HG02884 (cell line): ENCODE results near the gene GCHFR.

Experiments used
- ATAC-seq: cut with Tn5 transposase; IDR thresholded peaks from one replicate; pipeline ENCODE4 v1.9.1; 2021; ENCODE audit warnings: mild to moderate bottlenecking, moderate library complexity; ENCODE audit not compliant: unreplicated experiment

The GCHFR gene

DNA sequence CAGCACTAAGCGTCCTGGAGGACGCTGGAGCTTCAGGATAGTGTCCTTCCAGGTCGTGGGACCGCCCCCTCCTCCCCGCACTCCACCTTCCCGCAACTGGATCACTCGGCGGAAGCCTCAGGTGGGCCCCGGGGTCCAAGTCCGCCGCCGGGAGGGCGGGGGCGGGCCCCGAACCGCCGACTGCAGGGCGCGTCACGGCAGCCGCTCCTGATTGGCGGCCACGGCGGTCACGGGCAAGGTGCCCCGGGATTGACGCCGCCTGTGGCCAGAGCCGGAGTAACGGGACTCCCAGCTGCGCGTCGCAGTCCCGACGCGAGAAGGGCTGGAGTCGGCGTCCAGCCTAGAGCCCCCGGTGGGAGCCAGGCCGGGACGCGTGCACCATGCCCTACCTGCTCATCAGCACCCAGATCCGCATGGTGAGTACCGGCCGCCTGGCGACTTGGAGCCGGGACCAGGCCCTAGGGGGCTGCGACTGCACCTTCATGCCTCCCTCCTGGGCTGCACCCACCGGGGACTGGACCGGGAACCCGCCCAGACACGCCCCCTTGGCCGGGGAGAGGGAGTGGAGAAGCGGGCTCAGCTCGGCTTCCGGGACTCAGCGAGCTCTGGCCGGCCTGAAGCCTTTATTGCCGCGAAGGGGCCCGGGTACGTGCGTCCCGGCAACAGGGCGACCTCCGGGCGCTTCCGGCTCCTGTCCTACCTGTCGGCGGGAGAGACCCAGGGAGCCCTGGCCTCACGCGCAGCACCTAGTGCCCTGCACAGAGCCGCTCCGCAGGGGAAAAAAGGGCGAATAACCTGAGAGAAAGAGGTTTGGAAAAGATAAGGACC, at the start of gene GCHFR:
Gene GCHFR, plus strand, starts transcription at position 268 of the 828 bp plus-strand sequence. Its CDS starts 113 bp downstream, at position 381.
- peak; percentile 67 for ATAC-seq

DNA sequence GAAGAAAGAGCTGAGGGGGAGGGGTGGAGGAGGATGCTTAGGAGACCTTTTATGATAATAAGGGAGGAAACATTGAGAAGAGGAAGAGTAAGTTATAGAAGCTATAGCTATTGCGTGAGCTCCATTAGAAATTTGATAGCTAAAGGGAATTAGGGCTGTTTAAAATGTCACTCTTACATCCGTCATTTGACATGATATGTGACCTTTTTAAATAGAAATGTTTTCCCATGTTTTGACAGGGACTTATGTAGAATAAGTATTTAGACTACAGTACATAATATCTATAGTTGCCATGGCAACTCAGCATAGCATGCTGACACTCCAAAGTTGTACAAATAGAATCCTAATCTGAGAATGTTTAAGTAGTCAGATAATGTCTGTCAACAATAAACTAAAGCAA, 49.7 kb upstream of the GCHFR start:
- no peak for ATAC-seq

DNA sequence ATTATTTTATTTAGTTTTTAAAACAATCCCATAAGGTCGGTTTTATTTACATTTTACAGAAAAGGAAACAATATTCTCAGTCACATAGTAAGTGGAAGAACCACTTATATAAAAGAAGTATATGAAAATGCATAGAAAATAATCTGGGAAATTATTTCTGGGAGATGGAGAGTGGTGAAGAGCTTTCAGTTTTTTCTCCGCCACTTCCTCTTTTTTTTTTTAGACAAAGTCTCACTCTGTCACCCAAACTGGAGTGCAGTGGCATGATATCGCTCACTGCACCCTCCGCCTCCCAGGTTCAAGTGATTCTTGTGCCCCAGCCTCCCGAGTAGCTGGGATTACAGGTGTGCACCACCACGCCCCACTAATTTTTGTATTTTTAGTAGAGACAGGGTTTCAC, 47.7 kb upstream of the GCHFR start:
- no peak for ATAC-seq

DNA sequence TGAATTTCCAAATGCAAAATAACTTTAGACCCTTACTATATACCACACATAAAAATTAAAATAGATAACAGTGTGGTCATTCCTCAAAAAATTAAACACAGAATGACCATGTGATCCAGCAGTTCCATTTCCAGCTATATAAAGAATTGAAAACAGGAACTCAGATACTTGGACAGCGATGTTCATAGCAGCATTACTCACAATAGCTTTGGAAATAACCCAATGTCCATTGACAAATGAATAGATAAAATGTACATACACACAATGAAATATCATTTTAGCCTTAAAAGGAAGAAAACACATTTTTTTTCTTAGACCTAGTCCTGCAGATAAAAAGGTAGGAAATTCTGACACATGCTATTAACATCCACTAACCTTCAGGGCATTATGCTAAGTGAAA, 42.2 kb upstream of the GCHFR start:
- no peak for ATAC-seq

DNA sequence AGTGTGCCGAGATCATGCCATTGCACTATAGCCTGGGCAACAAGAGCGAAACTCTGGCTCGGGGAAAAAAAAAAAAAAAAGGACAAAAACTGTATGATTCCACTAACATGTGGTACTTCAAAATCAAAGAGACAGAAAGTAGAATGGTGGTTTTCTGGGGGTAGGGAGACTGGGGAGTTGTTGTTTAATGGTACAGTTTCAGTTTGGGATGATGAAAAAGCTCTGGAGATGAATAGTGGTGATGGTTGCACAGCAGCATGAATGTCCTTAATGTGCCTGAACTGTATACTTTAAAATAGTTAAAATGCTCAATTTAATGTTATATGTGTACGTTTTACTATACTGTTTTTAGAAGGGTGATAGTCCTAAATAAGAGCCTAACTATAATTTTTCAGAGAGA, 41.5 kb upstream of the GCHFR start:
- no peak for ATAC-seq

DNA sequence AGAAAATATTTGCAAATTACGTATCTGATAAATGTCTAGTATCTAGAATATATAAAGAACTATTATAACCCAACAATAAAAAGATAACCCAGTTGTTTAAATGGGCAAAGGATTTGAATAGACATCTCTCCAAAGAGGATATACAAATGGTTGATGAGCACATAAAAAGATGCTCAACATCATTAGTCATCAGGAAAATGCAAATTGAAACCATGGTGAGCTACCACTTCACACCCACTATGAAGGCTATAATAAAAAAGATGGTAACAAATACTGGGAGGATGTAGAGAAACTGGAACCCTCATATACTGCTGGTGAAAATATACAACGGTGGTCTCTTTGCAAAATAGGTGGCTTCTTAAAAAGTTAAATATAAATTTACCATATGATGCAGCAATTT, 40.9 kb upstream of the GCHFR start:
- no peak for ATAC-seq

DNA sequence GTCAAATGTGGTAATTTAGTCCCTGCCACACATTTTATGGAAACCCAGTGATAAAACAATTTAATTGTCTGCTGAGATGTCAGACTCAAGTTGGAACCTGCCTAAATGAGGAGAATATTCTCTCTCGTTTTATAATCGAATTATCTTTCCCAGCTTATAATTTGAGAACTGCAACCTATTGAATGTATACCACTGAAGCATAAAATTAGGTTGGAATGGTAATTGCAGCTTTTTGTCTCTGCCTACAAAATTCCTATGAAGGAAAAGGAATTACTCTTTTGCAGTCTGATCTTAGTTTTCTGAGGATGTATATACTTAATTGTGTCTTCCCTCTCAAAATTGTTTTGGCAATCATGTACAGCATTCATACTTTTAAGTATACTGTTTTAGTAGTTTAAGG, 39.9 kb upstream of the GCHFR start:
- no peak for ATAC-seq

DNA sequence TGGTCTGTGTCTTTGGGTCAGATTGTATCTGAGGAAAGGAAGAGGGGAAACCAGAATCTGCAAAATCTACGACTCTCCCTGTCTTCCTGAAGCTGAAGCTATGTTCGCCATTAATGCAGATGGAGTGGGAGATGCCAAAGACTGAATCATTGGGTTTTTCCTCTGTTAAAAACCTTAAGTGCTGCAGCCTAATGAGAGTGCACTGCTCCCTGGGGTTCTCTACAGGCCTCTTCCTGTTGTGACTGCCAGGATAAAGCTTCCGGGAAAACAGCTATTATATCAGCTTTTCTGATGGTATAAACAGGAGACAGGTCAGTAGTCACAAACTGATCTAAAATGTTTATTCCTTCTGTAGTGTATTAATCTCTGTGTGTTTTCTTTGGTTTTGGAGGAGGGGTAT, 32.8 kb upstream of the GCHFR start:
- no peak for ATAC-seq

DNA sequence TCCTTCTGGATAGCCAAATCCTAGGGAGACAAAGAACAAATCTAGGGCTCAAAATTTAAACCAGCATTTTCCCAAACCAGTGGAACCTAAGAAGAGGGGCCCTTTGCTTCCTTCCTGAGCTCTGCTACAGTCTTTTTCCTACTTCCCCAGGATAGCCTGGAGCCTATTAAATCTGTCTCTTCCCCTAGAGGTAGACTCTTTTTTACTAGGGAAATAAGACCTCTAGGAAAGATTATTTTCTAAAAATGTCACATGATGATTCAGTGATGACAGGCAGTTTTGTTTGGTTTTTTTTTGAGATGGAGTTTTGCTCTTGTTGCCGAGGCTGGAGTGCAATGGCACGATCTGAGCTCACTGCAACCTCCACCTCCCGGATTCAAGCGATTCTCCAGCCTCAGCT, 27.3 kb upstream of the GCHFR start:
- ATAC-seq = no peak

DNA sequence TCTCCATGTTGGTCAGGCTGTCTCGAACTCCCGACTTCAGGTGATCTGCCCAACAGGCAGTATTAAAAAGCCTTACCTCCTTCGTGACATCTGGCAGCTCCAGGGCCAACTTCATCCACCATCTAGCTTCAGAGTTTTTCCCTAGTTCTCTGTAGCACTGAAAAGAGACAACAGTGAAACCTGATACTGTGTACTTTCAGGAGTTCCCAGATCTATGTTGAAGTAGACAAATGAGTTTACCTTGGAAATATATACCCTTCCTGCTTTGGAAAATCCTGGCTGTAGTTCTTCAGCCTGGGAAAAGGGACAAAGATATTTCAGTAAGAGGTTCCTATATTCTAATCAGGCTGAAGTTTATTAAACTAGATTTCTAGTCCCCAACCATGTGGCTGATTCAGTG, 26.8 kb upstream of the GCHFR start:
- no peak for ATAC-seq

DNA sequence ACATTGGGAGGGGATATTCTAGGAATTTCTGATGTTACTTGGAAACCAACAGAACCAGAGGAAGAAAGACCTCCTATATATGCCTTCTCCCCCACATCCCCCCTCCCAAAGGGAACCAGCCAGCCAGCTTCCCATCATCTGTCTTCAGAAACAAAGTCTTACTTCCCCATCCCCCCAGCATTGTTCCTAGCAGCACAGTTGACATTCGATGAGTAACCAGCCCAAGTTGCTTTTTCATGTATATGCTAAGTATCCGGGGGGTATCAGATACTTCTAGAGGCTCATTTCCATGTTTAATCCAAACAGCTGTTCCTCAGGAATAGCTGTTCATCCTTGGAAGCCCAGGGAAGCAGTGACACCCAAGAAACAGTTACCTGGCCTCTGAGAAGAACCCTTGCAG, 24.8 kb upstream of the GCHFR start:
- ATAC-seq = no peak

DNA sequence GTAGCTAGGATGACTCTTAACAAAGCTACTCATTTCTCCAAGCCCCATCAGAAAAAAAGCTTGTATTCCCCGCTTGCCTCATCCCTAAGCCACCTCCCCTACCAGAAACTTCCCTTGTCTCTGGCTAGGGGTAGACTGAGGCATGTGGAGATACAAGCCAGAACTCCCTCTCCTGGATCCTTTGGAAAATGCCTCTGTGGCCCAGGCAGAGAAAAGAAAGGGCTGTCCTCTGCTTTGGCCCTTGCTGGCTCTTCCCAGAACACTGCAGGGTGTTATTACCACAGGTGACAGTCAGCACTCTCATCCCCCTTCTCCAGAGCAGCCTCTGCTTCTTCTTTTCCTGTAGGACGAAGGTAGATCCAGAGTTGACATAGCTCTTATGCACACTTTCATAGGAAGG, 24.0 kb upstream of the GCHFR start:
- ATAC-seq = no peak

DNA sequence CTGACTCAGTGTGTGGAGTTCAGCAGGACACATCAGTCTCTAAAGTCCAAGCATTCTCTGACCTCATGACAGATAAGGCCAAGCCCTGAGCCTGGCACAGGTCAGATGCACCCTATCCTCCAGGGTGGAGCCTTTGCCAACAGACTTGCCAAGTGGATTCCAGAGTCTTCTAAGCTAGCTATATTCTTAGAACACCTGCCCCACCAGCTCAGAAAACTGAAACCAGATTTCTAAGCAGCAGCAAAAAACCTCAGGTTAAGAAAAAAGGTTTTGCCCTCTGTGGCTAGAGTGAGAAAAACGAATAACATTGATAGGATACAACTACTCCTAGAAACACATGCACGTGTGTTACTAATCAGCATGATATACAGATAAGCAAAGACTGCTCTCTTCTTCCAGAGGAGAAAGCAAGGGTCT, 20.4 kb upstream of the GCHFR start:
- ATAC-seq = no peak

DNA sequence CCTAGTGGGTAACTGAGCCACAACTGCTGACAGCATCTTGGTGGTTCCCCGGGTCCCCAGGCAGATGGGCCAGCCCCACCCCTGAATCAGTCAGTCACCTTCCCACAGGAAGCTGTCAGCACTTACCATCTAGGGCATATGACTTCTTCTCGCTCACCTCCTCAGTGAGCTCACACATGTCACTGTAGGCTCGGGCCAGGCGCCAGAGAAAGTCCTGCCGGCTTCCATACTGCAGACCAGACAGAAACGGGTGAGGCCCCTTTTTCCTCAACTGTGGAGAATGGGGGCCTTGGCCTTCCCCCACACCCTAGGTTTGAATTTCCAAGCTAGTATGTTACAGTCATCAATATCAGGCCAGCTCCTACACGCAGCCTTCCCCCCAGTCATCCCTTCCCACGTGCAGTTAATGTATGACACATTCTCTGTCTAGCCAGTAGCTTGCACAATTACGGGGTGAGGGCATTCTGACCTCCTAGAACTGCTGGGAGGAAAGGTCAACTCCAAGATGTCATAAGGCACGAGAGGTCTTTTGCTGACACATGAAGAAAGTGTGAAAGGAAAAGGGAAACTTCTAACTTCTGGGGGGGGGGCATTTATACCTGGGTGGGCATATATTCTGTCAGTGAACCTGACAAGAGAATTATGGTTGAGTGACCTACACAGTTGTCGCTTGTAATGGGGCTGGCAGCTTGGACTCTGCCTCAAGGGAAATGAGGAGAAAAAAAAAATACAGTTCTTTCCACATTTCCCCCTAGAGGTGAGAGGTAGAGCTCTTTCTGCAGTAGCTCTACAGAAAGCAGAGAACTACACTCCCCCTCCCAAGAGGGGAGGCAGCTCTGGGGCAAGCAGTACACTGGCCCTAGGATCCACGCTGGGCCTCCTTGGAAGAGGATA, 19.7 kb upstream of the GCHFR start:
- no peak for ATAC-seq

DNA sequence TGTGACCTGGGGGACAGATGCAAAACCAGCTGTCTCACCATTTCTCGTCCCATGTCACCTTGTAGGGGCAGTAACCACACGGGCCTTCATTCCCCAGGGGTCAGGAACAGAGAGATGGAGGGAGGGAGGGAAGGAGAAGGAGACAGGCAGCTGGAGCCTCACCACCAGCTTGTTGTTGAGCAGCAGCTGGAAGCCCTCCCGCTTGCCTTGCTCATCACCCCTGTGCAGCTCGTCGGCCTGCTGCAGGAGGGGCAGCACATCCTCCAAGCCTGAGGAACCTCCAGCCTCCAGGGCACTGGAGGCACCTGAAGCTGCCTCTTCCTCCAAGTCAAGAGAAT, 19.1 kb upstream of the GCHFR start:
- ATAC-seq = no peak

DNA sequence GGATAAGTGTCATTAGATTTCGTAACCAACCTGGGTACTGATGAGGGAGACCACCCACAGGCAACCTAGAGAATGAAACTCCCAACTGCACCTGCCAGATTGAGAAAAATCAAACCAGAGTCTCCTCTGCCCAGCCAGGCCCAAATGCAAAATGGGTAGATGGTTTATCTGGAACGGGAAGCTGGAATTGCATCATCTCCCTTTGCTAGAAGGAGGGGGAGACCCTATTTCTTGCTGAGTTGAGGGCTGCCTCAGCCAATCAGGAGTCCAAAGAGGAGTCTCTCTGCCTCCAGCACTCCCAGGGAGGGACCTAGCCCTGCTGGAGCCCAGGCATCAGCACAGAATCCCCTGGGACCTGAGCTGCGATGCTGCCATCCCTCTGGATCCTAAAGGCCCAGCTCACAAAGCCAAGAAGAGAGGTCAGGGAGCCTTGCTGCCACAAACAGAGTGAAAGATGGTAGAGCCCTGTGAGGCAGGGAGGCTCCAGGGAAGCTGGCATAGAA, 16.9 kb upstream of the GCHFR start:
- no peak for ATAC-seq

DNA sequence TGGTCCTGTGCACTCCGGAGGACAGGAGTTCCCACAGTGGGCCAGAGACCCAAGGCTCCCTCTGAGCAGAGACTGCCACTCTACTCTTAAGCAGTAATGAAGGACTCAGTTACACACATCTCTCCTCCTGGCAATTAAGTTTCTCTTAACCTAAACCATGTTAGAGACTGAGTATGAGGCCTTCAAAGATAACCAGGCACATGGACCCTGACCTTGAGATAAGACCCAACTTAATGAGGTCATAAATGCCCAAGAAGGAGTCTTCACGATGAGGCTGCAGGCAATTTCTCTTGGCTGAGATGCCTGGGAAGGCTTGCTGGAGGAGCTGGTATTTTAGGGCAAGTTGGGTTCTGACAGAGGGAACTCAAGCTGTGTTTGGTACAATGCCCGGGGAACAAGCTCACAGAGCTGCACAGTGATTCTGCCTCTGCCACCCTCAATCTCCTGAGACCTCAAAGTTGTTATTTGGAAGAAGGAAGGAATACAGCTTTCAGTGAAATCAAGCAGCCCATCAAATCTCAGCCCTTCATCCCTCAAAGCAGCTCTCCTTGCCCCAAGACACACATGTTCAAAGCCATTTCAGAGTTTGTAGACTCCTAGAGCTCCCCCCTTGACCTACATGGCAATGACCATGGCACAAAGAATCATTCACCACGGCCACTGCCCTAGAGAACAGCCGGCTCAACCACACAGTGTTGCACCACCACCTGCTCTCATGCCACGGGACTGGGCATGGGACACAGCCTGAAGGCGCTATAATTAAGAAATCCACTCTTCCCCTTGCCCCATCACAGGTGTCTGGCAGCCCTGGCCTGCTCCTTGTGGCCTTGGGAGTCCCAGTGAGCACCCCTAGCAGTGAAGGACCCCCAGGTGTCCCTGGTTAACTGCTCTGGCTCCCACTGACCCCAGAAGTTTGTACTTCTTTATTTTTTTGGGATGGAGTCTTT, 15.9 kb upstream of the GCHFR start:
- ATAC-seq = no peak

DNA sequence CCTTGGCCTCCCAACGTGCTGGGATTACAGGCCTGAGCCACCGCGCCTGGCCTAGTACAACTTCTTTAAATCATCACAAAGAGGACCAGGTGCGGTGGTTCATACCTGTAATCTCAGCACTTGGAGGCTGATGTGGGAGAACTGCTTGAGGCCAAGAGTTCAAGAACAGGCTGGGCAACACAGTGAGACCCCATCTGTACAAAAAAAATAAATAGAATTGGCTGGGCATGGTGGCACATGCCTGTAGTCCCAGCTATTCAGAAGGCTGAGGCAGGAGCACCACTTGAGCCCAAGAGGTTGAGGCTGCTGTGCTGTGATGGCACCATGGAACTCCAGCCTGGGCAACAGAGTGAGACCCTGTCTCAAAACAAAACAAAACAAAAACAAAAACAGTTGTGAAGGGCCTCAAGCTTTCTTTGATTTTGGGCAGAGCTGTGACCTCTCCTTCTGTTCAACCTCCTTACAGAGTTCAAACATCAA, 14.7 kb upstream of the GCHFR start:
- no peak for ATAC-seq

DNA sequence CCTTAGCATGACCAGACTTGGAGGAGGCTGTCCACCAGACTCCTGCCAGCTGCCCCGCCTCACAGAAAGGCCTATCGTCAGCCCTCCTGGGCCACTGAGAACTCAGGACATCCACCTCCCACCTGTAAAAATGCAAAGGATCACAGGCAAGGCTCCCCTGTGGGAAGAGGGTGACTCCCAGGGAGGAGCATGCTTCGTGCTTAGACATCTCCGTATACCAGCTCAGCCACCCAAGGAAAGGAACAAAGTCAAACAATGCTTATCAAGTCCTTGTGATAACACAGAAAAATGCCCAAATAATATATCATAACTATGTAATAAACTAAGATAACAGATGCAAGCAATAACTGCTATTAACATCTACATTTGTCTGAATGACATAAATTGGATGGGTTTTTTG, 13.0 kb upstream of the GCHFR start:
- ATAC-seq = no peak

DNA sequence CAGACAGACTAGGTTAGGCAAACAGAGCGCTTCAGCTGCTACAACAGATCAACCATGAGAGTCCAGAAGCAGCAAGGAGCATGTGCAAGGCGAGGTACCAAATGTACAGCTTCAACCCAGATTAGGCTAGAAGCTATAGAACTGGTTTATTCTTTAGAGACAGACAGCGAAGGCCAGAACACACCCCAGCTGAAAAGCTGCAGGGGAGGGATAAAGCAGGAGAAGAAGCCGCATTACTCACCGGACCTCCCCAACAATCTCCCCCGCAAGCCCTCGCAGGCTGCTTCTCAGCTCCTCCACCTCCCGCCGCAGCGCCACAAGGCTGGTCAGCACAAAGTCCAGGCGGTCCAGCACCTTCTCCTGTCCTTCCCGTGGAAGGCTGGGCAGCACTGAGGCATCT, 12.1 kb upstream of the GCHFR start:
- ATAC-seq = no peak

DNA sequence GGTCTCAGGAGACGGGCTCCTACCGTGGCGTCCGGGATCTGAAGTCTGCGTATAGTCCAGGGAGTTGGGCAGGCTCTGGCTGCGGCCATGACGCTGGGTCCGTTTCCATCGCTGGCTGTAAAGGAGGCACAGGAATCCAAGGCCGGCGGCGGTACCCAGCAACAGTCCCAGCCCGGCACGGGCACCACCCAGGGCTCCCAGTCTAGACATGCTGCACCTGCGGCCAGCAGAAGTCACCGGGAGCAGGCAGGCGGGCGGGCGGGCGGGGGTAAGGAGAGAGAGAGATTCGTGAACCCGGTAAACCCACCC, 9.3 kb upstream of the GCHFR start:
- ATAC-seq = no peak
